K562 (cell line): ENCODE measurements around the gene RAI14. TPM values are rescaled to one million over a fixed set of nuclear protein-coding genes. Genes with fewer than 3 reads are reported as not detected.
A peak's percentile ranks its signal among the peaks of the same experiment; 100 is the strongest.

ENCODE experiments used
- ARHGAP35 ChIP-seq: fragments of 450-650 bp; IDR thresholded peaks from 2 replicates; pipeline ENCODE4 v1.6.1; 2018; ENCODE audit not compliant: partially characterized antibody
- BHLHE40 ChIP-seq: IDR thresholded peaks from 2 replicates; pipeline ENCODE4 v1.6.1; 2011; ENCODE audit warnings: low read length, improper control_type of control experiment
- BMI1 ChIP-seq: fragments of 150-350 bp; IDR thresholded peaks from 2 replicates; pipeline ENCODE4 v1.6.1; 2014; ENCODE audit warnings: low read length
- ELF1 ChIP-seq: fragments of 200-800 bp; sonication (Bioruptor generic); IDR thresholded peaks from 2 replicates; pipeline ENCODE4 v1.6.1; 2016; ENCODE audit warnings: missing genetic modification characterization, missing compliant biosample characterization
- ETV6 ChIP-seq, 3 experiments: fragments of 150-350 bp in 1 of 3; sonication (generic) in 1 of 3; formaldehyde crosslinking in 1 of 3; IDR thresholded peaks; 2 replicates each; pipeline versions ENCODE4 v1.6.1 to v1.8.0; 2014 to 2022; ENCODE audit warnings: borderline replicate concordance in 2 of 3, low read depth in 2 of 3, antibody characterized with exemption in 1 of 3, low read length in 1 of 3, mild to moderate bottlenecking in 1 of 3, missing genetic modification reagents in 1 of 3
- FOSL1 ChIP-seq: fragments of 200-800 bp; sonication (Bioruptor generic); conservative IDR thresholded peaks from 2 replicates; pipeline ENCODE4 v1.6.1; 2016; ENCODE audit warnings: missing genetic modification characterization, missing compliant biosample characterization
- KHSRP ChIP-seq: fragments of 450-650 bp; IDR thresholded peaks from 2 replicates; pipeline ENCODE4 v1.6.1; 2017
- MTA2 ChIP-seq: fragments of 450-650 bp; IDR thresholded peaks from 2 replicates; pipeline ENCODE4 v1.6.1; 2016; ENCODE audit warnings: low read depth
- MTA3 ChIP-seq: fragments of 450-650 bp; formaldehyde crosslinking; IDR thresholded peaks from 2 replicates; pipeline ENCODE4 v1.6.1; 2017; ENCODE audit warnings: mild to moderate bottlenecking, borderline replicate concordance
- MYC ChIP-seq, 2 experiments: fragments of 250-450 bp in 1 of 2; sonication (Bioruptor Pico) in 1 of 2; IDR thresholded peaks; 2 replicates each; pipeline versions ENCODE4 v1.5.1 to v1.6.1; 2012 to 2021; ENCODE audit warnings: low read depth in 2 of 2, borderline replicate concordance in 1 of 2, improper control_type of control experiment in 1 of 2, low read length in 1 of 2, mild to moderate bottlenecking in 1 of 2, moderate library complexity in 1 of 2
- NFIC ChIP-seq: fragments of 450-650 bp; IDR thresholded peaks from 2 replicates; pipeline ENCODE4 v1.6.1; 2017; ENCODE audit warnings: mild to moderate bottlenecking, inconsistent platforms
- PATZ1 ChIP-seq: fragments of 250-450 bp; sonication (Bioruptor Pico); IDR thresholded peaks from 2 replicates; pipeline ENCODE4 v1.5.0; 2020; ENCODE audit warnings: mild to moderate bottlenecking, borderline replicate concordance
- PHB ChIP-seq: fragments of 250-450 bp; sonication (Bioruptor Pico); IDR thresholded peaks from 2 replicates; pipeline ENCODE4 v1.5.0; 2021
- RAD51 ChIP-seq: fragments of 450-650 bp; IDR thresholded peaks from 2 replicates; pipeline ENCODE4 v1.7.1; 2016; ENCODE audit warnings: low read depth, mild to moderate bottlenecking, borderline replicate concordance
- SIN3B ChIP-seq: fragments of 450-650 bp; IDR thresholded peaks from 2 replicates; pipeline ENCODE4 v1.6.1; 2017; ENCODE audit warnings: low read depth, mild to moderate bottlenecking, moderate library complexity
- SOX6 ChIP-seq: fragments of 450-650 bp; IDR thresholded peaks from 2 replicates; pipeline ENCODE4 v1.6.1; 2014; ENCODE audit warnings: mild to moderate bottlenecking
- ZFX ChIP-seq: sonication (generic); formaldehyde crosslinking; IDR thresholded peaks from 2 replicates; pipeline ENCODE4 v1.8.0; 2022; ENCODE audit warnings: mild to moderate bottlenecking, missing genetic modification reagents, moderate library complexity
- ZMIZ1 ChIP-seq, 2 experiments: fragments of 150-350 bp in 1 of 2; IDR thresholded peaks; 2 replicates each; pipeline ENCODE4 v1.6.1; 2012 to 2016; ENCODE audit warnings: low read depth in 2 of 2, low read length in 2 of 2, mild to moderate bottlenecking in 1 of 2, moderate library complexity in 1 of 2
- ZNF584 ChIP-seq: fragments of 200-800 bp; sonication (Bioruptor generic); IDR thresholded peaks from 2 replicates; pipeline ENCODE4 v1.6.1; 2016; ENCODE audit warnings: low read depth, mild to moderate bottlenecking, missing genetic modification characterization, missing compliant biosample characterization
- polyA plus RNA-seq, 8 experiments: library from polyadenylated mRNA; depleted of rRNA in 4 of 8; stranded (reverse) in 5 of 8; unstranded in 3 of 8; fragments of >200 nt; fragmentation: Nextera tagmentation in 2 of 8; fragmentation: Illumina TruSeq in 1 of 8; extraction: Ambion mirVana in 2 of 8; extraction: Trizol in 1 of 8; gene quantifications; 2 replicates each; pipeline versions ENCODE4 v1.2.1 to v1.2.3, GENCODE V29; 2011 to 2014; ENCODE audit warnings: inconsistent platforms in 1 of 8, missing spikeins in 1 of 8
- total RNA-seq, 7 experiments: library from RNA; depleted of rRNA in 6 of 7; stranded (reverse); fragments of >200 nt in 6 of 7; fragmentation: Illumina TruSeq in 2 of 7; extraction: Trizol in 2 of 7; gene quantifications; 2 replicates each; pipeline versions ENCODE4 v1.2.1 to v1.2.3, GENCODE V29; 2011 to 2021; ENCODE audit warnings: low replicate concordance in 1 of 7
- TF ChIP-seq, protein P1 (sequence below): fragments of 450-650 bp; IDR thresholded peaks from 2 replicates; pipeline ENCODE4 v1.6.1; 2014; ENCODE audit warnings: low read depth, mild to moderate bottlenecking, moderate library complexity, borderline replicate concordance

RAI14 gene
- total and polyA plus RNA-seq, 9 of the 15 experiments (the other 6 are each of a cell fraction or from before 2014, with no cell fraction given): 11.3 to 82.5 (median 34.8) TPM

- TF ChIP-seq, protein P1, sequence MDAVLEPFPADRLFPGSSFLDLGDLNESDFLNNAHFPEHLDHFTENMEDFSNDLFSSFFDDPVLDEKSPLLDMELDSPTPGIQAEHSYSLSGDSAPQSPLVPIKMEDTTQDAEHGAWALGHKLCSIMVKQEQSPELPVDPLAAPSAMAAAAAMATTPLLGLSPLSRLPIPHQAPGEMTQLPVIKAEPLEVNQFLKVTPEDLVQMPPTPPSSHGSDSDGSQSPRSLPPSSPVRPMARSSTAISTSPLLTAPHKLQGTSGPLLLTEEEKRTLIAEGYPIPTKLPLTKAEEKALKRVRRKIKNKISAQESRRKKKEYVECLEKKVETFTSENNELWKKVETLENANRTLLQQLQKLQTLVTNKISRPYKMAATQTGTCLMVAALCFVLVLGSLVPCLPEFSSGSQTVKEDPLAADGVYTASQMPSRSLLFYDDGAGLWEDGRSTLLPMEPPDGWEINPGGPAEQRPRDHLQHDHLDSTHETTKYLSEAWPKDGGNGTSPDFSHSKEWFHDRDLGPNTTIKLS: peak; percentile 66; the same call in 1 of the 2 replicates
- TF ChIP-seq MTA3 (peak; percentile 91), ELF1 (tag) (0 out of 2 replicates have a peak, but pooled peaks have one; percentile 40), ZNF584 (CRISPR knock-in tag) (peak; percentile 59; the same call in 1 of the 2 replicates), MTA2 (peak; percentile 99), RAD51 (peak; percentile 56; the same call in 1 of the 2 replicates), FOSL1 (tag) (peak; percentile 80), ETV6 (IDR thresholded peaks at IDR 0.05; ENCODE audit: borderline replicate concordance in 1 of 2, low read depth in 2 of 2, low read length in 1 of 2) (peak in 1 of 2 experiments; percentile 49; a peak in 1 of 4 replicates), ETV6 (CRISPR knock-in tag; IDR thresholded peaks at IDR 0.05; ENCODE audit: borderline replicate concordance) (no peak), BHLHE40 (no peak; the same call in 1 of the 2 replicates), MYC (IDR thresholded peaks at IDR 0.05; ENCODE audit: low read depth, low read length) (peak; percentile 56; the same call in 1 of the 2 replicates), MYC (CRISPR knock-in tag; IDR thresholded peaks at IDR 0.05; ENCODE audit: borderline replicate concordance, low read depth) (no peak), ZMIZ1 (IDR thresholded peaks at IDR 0.05; ENCODE audit: low read depth in 2 of 2, low read length in 2 of 2) (peak in 1 of 2 experiments; percentile 98; a peak in 2 of 4 replicates), SIN3B (no peak), KHSRP (peak; percentile 90), PHB (no peak), ARHGAP35 (peak; percentile 14), ZFX (peak; percentile 66), NFIC (peak; percentile 95), SOX6 (peak; percentile 98), BMI1 (no peak), PATZ1 (no peak)
Measured at GRCh38 chr5:34699155-34700077, 43.3 kb downstream of the RAI14 start (continued).
